OCI-LY7 (cell line): ENCODE data around the gene KCTD7.

Source experiments
- EZH2phosphoT487 ChIP-seq: fragments of 200-600 bp; sonication (generic); IDR thresholded peaks from 2 replicates; pipeline ENCODE4 v1.6.1; 2018; ENCODE audit warnings: low read depth, borderline replicate concordance, mild to moderate bottlenecking, mixed run types, antibody characterized with exemption, low read length, moderate library complexity, mixed read lengths
- TF ChIP-seq, protein P1 (sequence below): fragments of 200-600 bp; sonication (generic); conservative IDR thresholded peaks from 2 replicates; pipeline ENCODE4 v1.5.1; 2014; ENCODE audit warnings: mild to moderate bottlenecking, antibody characterized with exemption, low read length, moderate library complexity, mixed read lengths

DNA sequence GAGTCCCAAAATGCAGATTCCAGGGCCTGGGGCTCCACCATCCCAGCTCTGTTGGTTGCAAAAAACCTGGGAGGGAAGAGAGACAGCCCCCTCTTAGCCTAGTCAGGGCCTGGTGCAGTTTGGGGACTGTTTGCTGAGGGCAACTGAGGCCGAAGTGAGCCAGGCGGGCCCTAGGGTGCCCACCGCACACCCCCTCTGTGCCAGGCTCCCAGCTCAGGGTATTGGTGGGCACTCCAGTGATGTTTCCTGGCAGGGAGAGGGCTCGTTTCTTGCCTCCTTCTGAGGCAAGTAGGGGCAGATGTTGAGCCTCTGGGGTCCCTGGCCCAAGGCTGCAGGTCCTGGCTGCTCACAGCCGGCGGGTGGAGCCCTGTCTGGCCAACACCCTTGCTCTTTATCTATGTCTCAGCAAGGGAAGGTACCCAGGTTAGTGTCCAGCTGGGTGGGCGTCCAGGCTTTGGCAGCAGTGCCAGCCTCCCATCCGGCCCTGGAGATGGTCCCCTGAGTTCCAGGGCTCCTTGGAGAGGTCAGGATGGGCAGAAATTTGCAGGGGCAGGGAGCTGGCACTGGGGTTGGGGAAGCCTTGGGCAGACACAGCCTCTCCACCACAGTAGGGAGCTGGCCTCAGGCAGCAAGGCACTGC lies 37.8 kb downstream of the KCTD7 start:
- TF ChIP-seq, protein P1, sequence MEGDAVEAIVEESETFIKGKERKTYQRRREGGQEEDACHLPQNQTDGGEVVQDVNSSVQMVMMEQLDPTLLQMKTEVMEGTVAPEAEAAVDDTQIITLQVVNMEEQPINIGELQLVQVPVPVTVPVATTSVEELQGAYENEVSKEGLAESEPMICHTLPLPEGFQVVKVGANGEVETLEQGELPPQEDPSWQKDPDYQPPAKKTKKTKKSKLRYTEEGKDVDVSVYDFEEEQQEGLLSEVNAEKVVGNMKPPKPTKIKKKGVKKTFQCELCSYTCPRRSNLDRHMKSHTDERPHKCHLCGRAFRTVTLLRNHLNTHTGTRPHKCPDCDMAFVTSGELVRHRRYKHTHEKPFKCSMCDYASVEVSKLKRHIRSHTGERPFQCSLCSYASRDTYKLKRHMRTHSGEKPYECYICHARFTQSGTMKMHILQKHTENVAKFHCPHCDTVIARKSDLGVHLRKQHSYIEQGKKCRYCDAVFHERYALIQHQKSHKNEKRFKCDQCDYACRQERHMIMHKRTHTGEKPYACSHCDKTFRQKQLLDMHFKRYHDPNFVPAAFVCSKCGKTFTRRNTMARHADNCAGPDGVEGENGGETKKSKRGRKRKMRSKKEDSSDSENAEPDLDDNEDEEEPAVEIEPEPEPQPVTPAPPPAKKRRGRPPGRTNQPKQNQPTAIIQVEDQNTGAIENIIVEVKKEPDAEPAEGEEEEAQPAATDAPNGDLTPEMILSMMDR, result no peak
- TF ChIP-seq EZH2phosphoT487, result no peak
